Stimulated activated CD4-positive, alpha-beta T cell treated with anti-CD3 and anti-CD28 coated beads, Interleukin-15, amount 100 ng/mL, for 24 hours (primary cell): ENCODE measurements around the gene SREBF2.
"Not testable (repeated sequence)": the region's sequence is repeated elsewhere in the genome, so short reads cannot be mapped to it uniquely, and the experiment has no call there.

Source experiments
- DNase-seq: peaks from one replicate; pipeline ENCODE4 v3.0.0-alpha.2; 2020

SREBF2 gene

GRCh38 chr22:41821471-41822316 is 11.2 kb upstream of the SREBF2 start:
- DNase-seq, result no peak

GRCh38 chr22:41822317-41823057 is 10.4 kb upstream of the SREBF2 start:
- DNase-seq, result peak; percentile 44

- no peak for DNase-seq
Measured at GRCh38 chr22:41823797-41824196, 9.1 kb upstream of the SREBF2 start.

GRCh38 chr22:41825376-41825775 is 7.5 kb upstream of the SREBF2 start:
- no peak for DNase-seq

GRCh38 chr22:41826021-41826420 is 6.9 kb upstream of the SREBF2 start:
- DNase-seq, result no peak

GRCh38 chr22:41826430-41827383 is 6.2 kb upstream of the SREBF2 start:
- no peak for DNase-seq

GRCh38 chr22:41827671-41828070 is 5.2 kb upstream of the SREBF2 start:
- DNase-seq, result no peak

GRCh38 chr22:41828516-41828915 is 4.4 kb upstream of the SREBF2 start:
- no peak for DNase-seq

GRCh38 chr22:41830174-41830573 is 2.7 kb upstream of the SREBF2 start:
- no peak for DNase-seq

GRCh38 chr22:41831383-41831782 is 1.5 kb upstream of the SREBF2 start:
- DNase-seq, result no peak

GRCh38 chr22:41831828-41832552 is 915 bp upstream of the SREBF2 start:
- no peak for DNase-seq

GRCh38 chr22:41833369-41834004 is 582 bp downstream of the SREBF2 start:
- DNase-seq, result peak; percentile 61

GRCh38 chr22:41834005-41834944 is 1.4 kb downstream of the SREBF2 start:
- DNase-seq, result no peak

- not testable (repeated sequence) for DNase-seq
Measured at GRCh38 chr22:41835462-41835861, 2.6 kb downstream of the SREBF2 start.

- DNase-seq, result no peak
Measured at GRCh38 chr22:41836551-41836950, 3.6 kb downstream of the SREBF2 start.

GRCh38 chr22:41838842-41839618 is 6.1 kb downstream of the SREBF2 start:
- no peak for DNase-seq

GRCh38 chr22:41840216-41840615 is 7.3 kb downstream of the SREBF2 start:
- DNase-seq, result no peak

GRCh38 chr22:41841085-41841712 is 8.3 kb downstream of the SREBF2 start:
- DNase-seq, result no peak
